KOPT-K1 (cell line): ENCODE measurements around the gene NCAM2.

Experiments used
- H3K27ac ChIP-seq: fragments of 200-600 bp; sonication (generic); 2 replicates; pipeline ENCODE4 v1.5.1; 2016; ENCODE audit warnings: antibody characterized with exemption, mild to moderate bottlenecking, low read depth, low read length; ENCODE audit not compliant: poor library complexity, severe bottlenecking
- H3K36me3 ChIP-seq: fragments of 200-600 bp; sonication (generic); 2 replicates; pipeline ENCODE4 v1.5.1; 2017; ENCODE audit warnings: antibody characterized with exemption, mild to moderate bottlenecking, low read length, moderate library complexity; ENCODE audit not compliant: insufficient read depth
- H3K9me3 ChIP-seq: fragments of 200-600 bp; sonication (generic); 2 replicates; pipeline ENCODE4 v1.5.1; 2017; ENCODE audit warnings: antibody characterized with exemption, low read length, mild to moderate bottlenecking; ENCODE audit not compliant: insufficient read depth, poor library complexity, severe bottlenecking

NCAM2 gene

GRCh38 chr21:21057349-21058062 lies 59.3 kb downstream of the NCAM2 start:
- H3K9me3 ChIP-seq: no peaks in the 10 kb centered on the region
- H3K36me3 ChIP-seq: no peaks in the 10 kb centered on the region
- H3K27ac ChIP-seq: no peak overlapping the region

DNA sequence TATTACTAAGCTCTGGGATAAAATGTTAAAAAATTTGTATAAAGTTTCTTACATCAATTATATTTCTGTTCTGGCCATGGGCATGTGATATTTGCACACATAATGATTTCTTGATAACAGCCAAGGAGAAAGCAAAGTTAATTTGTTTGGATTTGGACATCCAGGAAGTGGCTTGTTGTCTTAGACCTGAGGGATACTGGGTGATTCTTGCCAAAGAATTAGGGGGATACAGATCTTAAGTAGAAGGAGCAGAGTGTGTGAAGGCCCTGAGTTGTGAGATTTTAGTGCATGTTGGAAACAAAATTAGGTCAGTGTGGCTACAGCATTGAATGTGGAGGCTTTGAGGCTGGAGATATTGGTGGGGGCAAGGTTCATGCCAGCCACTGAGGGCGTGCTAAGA lies 65.6 kb downstream of the NCAM2 start:
- H3K36me3 ChIP-seq: no peaks in the 10 kb centered on the region
- no peak overlapping the region for H3K27ac ChIP-seq
- no peaks in the 10 kb centered on the region for H3K9me3 ChIP-seq

DNA sequence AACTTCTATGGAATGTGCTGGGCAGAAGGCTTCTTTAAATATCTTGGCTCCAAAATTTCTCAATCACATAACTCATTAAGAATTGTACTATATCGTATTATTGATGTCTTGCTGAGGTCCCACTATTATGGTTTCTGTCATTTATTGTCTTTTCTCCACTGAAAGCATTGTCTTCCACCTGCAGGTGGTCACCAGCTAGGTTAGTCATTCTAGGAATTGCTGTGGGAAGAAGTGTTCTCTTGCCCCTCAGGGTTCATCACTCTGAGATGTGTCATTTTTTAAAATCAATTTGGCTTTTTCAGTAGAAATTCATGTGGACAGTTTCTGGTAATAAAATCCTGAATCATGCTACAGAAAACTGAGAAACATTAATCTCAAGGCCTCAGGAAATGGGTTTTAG lies 66.1 kb downstream of the NCAM2 start:
- Histone ChIP-seq H3K36me3 (no peaks in the 10 kb centered on the region), H3K9me3 (no peaks in the 10 kb centered on the region), H3K27ac (no peak overlapping the region)

GRCh38 chr21:21067375-21067774 lies 69.2 kb downstream of the NCAM2 start:
- Histone ChIP-seq H3K36me3 (no peaks in the 10 kb centered on the region), H3K27ac (no peak overlapping the region), H3K9me3 (no peaks in the 10 kb centered on the region)

- H3K9me3 ChIP-seq: no peaks in the 10 kb centered on the region
- no peak overlapping the region for H3K27ac ChIP-seq
- H3K36me3 ChIP-seq: no peaks in the 10 kb centered on the region
Observed at GRCh38 chr21:21074305-21074704, 76.1 kb downstream of the NCAM2 start.

DNA sequence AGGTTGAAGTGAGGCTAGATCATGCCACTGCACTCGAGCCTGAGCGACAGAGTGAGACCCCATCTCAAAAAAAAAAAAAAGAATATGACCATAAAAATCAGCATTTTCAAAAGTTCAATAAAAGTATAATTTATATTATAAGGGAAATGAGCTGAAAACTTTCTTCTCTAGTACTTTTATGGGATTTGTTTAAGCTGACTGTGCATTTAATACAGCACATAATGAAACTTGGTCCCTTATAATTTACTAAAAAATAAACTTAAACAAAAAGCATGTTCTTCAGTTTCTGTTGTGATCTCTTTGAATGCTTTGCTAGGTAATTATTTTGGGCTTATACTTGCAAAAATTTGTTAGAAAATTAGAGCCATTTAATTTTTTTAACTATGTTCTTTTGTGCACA lies 77.8 kb downstream of the NCAM2 start:
- Histone ChIP-seq H3K36me3 (no peaks in the 10 kb centered on the region), H3K27ac (no peak overlapping the region), H3K9me3 (no peaks in the 10 kb centered on the region)

DNA sequence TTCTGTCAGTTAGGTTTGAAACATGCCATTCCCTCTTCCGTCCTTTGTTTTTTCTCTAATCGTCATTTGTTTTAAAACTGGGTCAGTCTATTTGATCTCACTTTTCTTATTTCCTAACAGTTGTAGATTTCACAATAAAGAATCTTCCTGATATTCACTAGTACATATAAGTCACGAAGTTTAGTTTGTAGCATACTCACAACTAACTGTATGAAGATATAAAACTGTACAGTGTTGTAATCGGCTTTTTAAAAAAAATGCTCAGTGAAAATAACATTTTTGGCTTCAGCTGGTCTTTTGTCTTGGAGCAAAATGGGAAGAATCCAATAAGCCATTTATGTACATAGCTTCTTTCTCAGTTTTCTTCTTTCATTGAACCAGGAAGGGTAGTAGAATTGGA lies 78.3 kb downstream of the NCAM2 start:
- Histone ChIP-seq H3K9me3 (no peaks in the 10 kb centered on the region), H3K36me3 (no peaks in the 10 kb centered on the region), H3K27ac (no peak overlapping the region)

DNA sequence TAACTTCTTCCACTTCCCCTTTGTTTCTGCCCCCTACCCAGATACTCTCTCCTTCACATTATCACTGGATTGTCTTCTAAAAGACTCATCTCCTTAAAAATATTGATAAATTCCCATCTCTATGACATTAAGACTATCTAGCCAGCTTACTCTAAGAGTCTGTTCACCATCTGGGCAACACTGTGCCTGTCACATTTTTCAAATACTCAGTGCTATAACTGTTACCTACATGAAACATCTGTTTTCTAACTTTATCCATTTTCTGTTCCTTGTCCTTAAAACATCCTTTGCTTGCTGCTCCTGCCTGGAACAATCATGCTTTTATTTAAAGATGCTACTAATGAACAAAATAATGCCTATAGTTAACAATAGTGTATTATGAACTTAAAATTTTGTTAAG lies 81.4 kb downstream of the NCAM2 start:
- Histone ChIP-seq H3K36me3 (no peaks in the 10 kb centered on the region), H3K9me3 (no peaks in the 10 kb centered on the region), H3K27ac (no peak overlapping the region)

GRCh38 chr21:21084179-21084578 lies 86.0 kb downstream of the NCAM2 start:
- no peaks in the 10 kb centered on the region for H3K9me3 ChIP-seq
- no peak overlapping the region for H3K27ac ChIP-seq
- no peaks in the 10 kb centered on the region for H3K36me3 ChIP-seq

GRCh38 chr21:21085206-21085605 lies 87.0 kb downstream of the NCAM2 start:
- Histone ChIP-seq H3K27ac (no peak overlapping the region), H3K9me3 (no peaks in the 10 kb centered on the region), H3K36me3 (no peaks in the 10 kb centered on the region)

GRCh38 chr21:21096956-21097355 lies 98.7 kb downstream of the NCAM2 start:
- H3K36me3 ChIP-seq: no peaks in the 10 kb centered on the region
- H3K27ac ChIP-seq: no peak overlapping the region
- H3K9me3 ChIP-seq: no peaks in the 10 kb centered on the region

DNA sequence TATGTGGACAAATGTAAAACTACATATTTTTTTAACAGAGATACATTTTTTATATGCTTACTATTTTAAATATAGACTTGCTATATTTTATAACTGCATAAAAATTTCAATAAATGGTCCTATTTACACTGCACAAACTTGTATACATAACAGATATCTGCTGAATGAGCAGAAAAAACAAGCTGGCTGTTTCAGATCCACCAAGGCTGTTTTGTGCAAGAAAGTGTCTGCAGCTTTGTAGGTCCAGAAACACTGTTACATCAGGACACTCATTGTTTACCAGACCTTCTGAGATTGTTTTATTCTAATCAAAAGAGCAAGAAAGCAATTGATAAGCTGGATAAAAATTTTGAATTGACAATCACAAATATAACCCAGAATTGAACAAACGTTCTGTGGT lies 99.3 kb downstream of the NCAM2 start:
- Histone ChIP-seq H3K36me3 (no peaks in the 10 kb centered on the region), H3K27ac (no peak overlapping the region)

DNA sequence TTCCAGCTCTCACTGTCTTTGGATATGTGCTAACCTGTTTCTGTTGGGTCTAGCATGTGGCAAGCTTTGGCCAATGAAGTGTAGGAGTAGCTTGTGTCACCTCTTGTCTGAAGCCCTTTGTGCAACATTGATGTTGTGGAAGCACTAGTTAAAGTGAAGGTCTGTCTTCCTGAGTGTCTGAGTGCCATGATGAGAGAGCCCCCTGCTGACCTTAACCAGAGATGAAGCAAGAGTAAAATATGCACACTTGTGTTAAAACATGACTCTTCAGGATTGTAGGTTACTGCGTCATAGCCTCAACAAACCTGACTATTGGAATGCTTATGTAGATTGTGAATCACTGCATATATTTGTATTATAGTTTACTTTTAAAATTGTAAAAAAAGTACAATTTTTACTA lies 103.7 kb downstream of the NCAM2 start:
- no peaks in the 10 kb centered on the region for H3K9me3 ChIP-seq
- H3K27ac ChIP-seq: no peak overlapping the region

More for the DNA sequence above, 99.3 kb downstream of the NCAM2 start:
- no peaks in the 10 kb centered on the region for H3K9me3 ChIP-seq

GRCh38 chr21:21102896-21103295 lies 104.7 kb downstream of the NCAM2 start:
- H3K27ac ChIP-seq: no peak overlapping the region
- H3K9me3 ChIP-seq: no peaks in the 10 kb centered on the region
- no peaks in the 10 kb centered on the region for H3K36me3 ChIP-seq

More for the DNA sequence above, 103.7 kb downstream of the NCAM2 start:
- no peaks in the 10 kb centered on the region for H3K36me3 ChIP-seq

DNA sequence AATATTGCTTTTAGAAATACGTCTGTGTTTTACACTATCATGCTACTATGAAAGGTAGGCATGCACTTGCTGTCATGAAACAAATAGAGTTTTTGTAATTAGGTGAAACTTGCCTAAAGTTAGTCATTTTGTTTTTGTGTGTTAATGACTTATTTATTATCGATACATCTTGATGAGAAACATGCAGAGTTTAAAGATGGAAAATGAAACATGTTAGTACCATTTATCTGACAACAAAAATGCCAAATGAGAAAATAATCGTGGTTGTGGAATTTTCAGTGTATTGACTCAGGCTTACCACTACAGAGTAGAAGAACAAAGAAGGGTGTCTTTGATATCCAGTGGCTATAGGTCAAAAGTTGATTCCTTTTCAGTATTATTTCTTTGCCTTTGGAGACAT lies 105.5 kb downstream of the NCAM2 start:
- Histone ChIP-seq H3K27ac (no peak overlapping the region), H3K9me3 (no peaks in the 10 kb centered on the region), H3K36me3 (no peaks in the 10 kb centered on the region)

DNA sequence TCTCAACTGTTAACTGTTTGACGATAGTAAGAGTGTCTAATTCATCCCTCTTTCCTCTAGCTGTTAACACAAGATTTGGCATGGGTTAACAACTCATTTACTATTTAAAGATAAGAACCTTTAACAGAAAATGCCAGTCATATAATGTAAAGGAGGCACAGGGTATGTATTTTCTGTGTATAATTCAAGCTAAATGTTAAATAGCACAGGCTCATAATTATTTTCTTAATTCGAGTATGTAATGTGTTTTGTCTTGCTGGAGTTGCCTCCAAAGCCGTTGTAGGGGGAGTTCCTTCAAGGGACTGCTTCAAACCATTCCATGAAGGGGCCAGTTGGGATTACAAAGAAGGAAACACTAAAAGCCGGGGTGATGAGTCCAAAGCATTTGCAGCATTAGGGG lies 111.5 kb downstream of the NCAM2 start:
- H3K27ac ChIP-seq: no peak overlapping the region
- H3K9me3 ChIP-seq: no peaks in the 10 kb centered on the region
- H3K36me3 ChIP-seq: no peaks in the 10 kb centered on the region
